Vagina (tissue), 2 donors: ENCODE measurements around the gene MBNL2.

ENCODE experiments used
- POLR2A ChIP-seq, 2 donors: fragments of 450-650 bp; IDR thresholded peaks; one replicate each; pipeline ENCODE4 v1.6.1; 2017; ENCODE audit warnings: antibody characterized with exemption in 2 of 2, mild to moderate bottlenecking in 2 of 2, moderate library complexity in 2 of 2
- TF ChIP-seq, protein P1 (sequence below), 3 experiments: fragments of 450-650 bp in 2 of 3; fragments of 200-600 bp in 1 of 3; sonication (generic) in 1 of 3; IDR thresholded peaks; one replicate each; pipeline ENCODE4 v1.5.1; 2017 to 2019; ENCODE audit warnings: antibody characterized with exemption in 3 of 3, mild to moderate bottlenecking in 2 of 3, moderate library complexity in 2 of 3

- TF ChIP-seq, protein P1, sequence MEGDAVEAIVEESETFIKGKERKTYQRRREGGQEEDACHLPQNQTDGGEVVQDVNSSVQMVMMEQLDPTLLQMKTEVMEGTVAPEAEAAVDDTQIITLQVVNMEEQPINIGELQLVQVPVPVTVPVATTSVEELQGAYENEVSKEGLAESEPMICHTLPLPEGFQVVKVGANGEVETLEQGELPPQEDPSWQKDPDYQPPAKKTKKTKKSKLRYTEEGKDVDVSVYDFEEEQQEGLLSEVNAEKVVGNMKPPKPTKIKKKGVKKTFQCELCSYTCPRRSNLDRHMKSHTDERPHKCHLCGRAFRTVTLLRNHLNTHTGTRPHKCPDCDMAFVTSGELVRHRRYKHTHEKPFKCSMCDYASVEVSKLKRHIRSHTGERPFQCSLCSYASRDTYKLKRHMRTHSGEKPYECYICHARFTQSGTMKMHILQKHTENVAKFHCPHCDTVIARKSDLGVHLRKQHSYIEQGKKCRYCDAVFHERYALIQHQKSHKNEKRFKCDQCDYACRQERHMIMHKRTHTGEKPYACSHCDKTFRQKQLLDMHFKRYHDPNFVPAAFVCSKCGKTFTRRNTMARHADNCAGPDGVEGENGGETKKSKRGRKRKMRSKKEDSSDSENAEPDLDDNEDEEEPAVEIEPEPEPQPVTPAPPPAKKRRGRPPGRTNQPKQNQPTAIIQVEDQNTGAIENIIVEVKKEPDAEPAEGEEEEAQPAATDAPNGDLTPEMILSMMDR (IDR thresholded peaks at IDR 0.05): no peak
- TF ChIP-seq POLR2A (IDR thresholded peaks at IDR 0.05): no peak
These were observed 105.5 kb downstream of the MBNL2 start for GRCh38 chr13:97327506-97328221.
